GM20000 (cell line): ENCODE results near the gene E2F1.
A peak's percentile ranks its signal among the peaks of the same experiment; 100 is the strongest.

Experiments
- DNase-seq: peaks from one replicate; pipeline ENCODE4 v3.0.0; 2012; ENCODE audit warnings: low spot score
- TF ChIP-seq, protein P1 (sequence below): IDR thresholded peaks from 2 replicates; pipeline ENCODE4 v1.5.1; 2012; ENCODE audit warnings: mild to moderate bottlenecking, control low read depth; ENCODE audit errors: extremely low read depth, missing control alignments

Gene E2F1

DNA sequence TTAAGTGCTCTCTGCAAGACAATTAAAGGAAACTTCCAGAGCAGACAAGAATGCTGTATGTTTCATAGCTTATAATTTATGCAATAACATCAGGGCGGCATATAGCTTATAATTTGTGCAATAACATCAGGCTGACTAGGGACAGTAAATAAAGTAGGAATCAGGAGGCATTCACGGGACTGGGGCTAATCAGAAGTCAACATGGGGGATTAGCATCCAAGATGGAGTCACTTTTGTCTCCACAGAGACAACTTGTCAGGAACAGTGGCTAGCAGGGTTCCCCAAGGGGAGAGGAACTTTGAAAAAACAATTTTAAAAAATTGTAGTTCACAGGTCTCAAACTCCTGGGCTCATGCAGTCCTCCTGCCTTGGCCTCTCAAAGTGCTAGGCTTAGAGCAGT is 42.3 kb upstream of the E2F1 start:
- TF ChIP-seq, protein P1, sequence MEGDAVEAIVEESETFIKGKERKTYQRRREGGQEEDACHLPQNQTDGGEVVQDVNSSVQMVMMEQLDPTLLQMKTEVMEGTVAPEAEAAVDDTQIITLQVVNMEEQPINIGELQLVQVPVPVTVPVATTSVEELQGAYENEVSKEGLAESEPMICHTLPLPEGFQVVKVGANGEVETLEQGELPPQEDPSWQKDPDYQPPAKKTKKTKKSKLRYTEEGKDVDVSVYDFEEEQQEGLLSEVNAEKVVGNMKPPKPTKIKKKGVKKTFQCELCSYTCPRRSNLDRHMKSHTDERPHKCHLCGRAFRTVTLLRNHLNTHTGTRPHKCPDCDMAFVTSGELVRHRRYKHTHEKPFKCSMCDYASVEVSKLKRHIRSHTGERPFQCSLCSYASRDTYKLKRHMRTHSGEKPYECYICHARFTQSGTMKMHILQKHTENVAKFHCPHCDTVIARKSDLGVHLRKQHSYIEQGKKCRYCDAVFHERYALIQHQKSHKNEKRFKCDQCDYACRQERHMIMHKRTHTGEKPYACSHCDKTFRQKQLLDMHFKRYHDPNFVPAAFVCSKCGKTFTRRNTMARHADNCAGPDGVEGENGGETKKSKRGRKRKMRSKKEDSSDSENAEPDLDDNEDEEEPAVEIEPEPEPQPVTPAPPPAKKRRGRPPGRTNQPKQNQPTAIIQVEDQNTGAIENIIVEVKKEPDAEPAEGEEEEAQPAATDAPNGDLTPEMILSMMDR = no peak
- no peak for DNase-seq

DNA sequence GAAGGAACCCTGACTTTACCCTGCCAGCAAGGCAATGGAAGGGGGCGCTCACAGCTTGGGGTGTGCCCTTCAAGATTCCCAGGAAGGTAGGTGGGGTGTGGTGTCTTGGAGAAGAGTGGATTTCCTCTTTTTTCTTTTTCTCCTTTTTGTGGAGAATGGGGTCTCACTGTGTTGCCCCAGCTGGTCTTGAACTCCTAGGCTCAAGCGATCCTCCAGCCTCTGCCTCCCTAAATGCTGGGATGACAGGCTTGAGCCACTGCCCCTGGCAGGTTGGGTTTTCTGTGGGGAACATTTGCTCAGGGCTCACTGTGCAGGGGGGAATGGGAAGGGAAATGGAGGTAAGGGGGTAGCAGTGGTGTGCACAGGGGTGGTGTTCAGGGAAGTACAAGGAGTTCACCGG is 41.6 kb upstream of the E2F1 start:
- no peak for DNase-seq
- TF ChIP-seq, protein P1 = no peak

DNA sequence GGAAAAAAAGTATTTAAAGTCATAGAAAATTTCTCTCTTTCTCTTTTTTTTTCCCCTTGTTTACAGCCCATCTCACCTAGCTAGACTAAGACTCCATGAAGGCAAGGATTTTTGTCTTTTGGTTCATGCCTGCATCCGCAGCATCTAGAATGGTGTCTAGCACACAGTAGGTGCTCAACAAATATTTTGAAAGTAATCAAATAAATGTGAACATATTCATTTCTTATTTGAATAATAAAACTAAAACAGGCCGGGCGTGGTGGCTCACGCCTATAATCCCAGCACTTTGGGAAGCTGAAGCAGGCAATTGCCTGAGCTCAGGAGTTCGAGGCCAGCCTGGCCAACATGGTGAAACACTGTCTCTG is 40.9 kb upstream of the E2F1 start:
- no peak for DNase-seq
- TF ChIP-seq, protein P1 = no peak

DNA sequence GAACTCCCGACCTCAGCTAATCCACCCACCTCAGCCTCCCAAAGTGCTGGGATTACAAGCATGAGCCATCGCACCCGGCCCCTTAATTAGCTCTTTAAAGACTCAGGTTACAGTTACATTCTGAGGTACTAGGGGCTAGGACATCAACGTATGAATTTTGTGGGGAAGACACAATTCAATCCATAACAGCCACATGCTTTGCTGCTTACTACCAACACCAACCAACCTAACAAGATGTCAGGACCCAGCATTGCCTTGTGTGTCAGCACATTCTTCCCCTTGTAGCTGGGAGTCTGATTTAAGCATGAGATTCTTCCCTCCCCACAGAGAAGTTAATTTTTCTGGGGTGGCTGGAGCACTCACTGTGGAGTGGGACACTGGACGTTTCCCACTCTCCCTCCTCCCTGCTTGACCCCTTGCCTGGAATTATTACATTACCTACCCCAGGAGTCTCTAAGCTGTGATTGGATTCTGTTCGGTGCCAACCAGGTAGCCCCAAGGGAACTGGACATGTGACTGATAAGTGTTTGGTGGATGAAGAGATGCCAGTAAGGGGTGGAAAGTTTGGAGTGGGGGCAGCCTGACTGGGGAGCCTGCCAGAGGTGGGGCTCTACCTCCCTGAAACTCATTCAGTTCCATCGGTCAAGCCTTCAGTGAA is 39.6 kb upstream of the E2F1 start:
- no peak for DNase-seq
- TF ChIP-seq, protein P1 = no peak

DNA sequence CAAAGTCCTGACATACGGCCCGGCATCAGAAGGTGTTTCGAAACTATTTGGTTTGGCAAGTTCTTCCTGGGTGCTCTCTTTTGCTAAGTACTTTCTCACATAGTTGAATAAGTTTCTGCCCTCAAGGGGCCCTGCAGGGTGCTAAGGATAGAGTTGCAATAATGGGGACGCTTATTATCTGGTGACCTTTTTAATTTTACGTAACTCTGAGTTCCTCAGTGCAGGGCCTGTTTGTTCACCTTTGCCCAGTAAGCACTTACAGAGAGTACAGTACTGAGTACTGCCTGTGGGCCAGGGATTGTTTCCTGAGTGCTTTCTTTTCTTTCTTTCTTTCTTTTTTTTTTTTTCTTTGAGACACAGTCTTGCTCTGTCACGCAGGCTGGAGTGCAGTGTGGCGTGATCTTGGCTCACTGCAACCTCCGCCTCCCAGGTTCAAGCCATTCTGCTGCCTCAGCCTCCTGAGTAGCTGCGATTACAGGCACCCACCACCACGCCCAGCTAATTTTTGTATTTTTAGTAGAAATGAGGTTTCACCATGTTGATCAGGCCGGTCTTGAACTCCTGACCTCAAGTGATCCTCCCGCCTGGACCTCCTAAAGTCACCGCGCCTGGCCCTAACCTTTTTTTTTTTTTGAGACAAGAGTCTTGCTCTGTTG is 38.4 kb upstream of the E2F1 start:
- DNase-seq = no peak
- TF ChIP-seq, protein P1 = no peak

DNA sequence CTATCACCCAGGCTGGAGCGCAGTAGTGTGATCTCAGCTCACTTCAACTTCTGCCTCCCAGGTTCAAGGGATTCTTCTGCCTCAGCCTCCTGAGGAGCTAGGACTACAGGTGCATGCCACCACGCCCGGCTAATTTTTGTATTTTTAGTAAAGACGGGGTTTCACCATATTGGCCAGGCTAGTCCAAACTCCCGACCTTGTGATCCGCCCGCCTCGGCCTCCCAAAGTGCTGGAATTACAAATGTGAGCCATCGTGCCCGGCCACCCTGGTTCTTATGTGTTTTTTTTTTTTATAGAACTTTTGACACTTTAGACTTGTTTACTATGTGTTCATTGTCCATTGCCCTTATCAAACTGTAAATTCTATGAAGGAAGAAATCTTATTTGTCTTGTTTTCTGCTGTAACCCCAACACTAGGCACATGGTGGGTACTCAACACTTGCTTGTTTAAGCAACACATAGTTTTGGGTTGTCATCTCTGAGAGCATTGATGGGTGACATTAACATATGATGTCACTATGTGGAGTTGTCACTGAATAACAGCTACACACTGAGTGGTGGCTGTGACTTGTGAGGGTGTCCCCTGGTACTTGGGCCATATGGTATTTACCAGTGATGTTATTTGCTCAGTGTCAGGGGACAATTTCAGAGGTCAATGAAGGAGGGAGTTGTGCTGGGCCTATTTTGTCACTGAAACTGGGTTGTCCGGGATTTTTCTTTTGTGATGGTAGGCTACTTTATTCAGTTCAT is 35.4 kb upstream of the E2F1 start:
- no peak for DNase-seq
- TF ChIP-seq, protein P1 = no peak

DNA sequence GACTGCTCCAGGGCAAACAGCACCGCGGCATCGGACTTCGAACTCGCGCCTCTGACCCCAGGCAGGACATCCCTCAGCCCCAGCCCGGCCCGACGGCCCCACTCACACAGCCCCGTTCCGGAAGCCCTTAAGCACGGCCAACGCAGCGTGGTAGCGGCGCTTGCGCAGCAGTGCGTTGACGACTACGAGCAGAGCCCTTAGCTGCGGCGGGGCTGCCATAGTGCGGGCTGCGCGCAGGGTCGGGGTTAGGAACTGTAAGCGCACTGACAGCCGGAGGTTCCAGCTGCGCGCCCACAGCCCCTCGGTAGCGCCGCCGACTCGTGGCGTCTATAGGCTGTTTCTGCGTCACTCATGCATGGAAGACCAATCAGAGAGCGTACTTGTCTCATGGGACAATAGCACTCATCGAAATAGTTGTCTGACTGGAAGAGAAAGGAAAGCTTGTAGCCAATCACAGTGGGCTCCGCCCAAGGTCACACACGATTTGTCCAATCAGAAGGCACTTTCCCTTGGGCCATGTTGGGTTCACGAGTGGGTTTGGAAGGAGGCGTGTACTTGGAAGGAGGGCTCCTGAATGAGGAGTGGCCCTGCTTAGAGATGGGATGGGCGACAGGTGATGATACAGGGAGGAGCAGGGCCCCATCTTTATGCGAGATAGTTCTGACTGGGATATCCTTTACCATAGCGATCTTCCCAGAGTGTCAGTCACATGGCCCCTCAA is 34.0 kb upstream of the E2F1 start, which contains the start of gene PXMP4:
Gene PXMP4 (minus strand): TSS at position 322 of the 721 bp plus-strand sequence. CDS start 103 bp downstream, at position 219.
- TF ChIP-seq, protein P1 = no peak
- DNase-seq = peak; percentile 96
